OCI-LY1 (cell line): Measurements from ENCODE around the gene SMIM14.
A peak's percentile ranks its signal among the peaks of the same experiment; 100 is the strongest.
"Not testable (repeated sequence)": the region's sequence is repeated elsewhere in the genome, so short reads cannot be mapped to it uniquely, and the experiment has no call there.

ENCODE experiments used
- H2AFZ ChIP-seq: fragments of 200-600 bp; sonication (generic), shearing (Covaris generic); 2 replicates; pipeline ENCODE4 v1.6.0; 2014; ENCODE audit warnings: antibody characterized with exemption, mild to moderate bottlenecking, low read length
- H3F3A ChIP-seq: fragments of 200-600 bp; sonication (generic), shearing (Covaris generic); 2 replicates; pipeline ENCODE4 v1.6.0; 2014; ENCODE audit warnings: mild to moderate bottlenecking, antibody characterized with exemption, low read length, moderate library complexity; ENCODE audit not compliant: insufficient read depth
- H3K27ac ChIP-seq: fragments of 200-600 bp; sonication (generic); 2 replicates; pipeline ENCODE4 v1.5.1; 2014; ENCODE audit warnings: low read length, mixed run types, mild to moderate bottlenecking, low read depth; ENCODE audit not compliant: poor library complexity, severe bottlenecking
- H3K27me3 ChIP-seq: fragments of 200-600 bp; sonication (generic); 2 replicates; pipeline ENCODE4 v1.6.0; 2014; ENCODE audit warnings: antibody characterized with exemption, mild to moderate bottlenecking, low read length, moderate library complexity; ENCODE audit not compliant: insufficient read depth
- H3K36me3 ChIP-seq: fragments of 200-600 bp; sonication (generic); 2 replicates; pipeline ENCODE4 v1.6.1; 2014; ENCODE audit warnings: mild to moderate bottlenecking, antibody characterized with exemption, low read length, moderate library complexity, mixed read lengths; ENCODE audit not compliant: insufficient read depth
- H3K4me1 ChIP-seq: fragments of 200-600 bp; sonication (generic); 2 replicates; pipeline ENCODE4 v1.5.1; 2014; ENCODE audit warnings: mild to moderate bottlenecking, low read length, moderate library complexity; ENCODE audit not compliant: insufficient read depth, severe bottlenecking
- H3K4me2 ChIP-seq: fragments of 200-600 bp; sonication (generic), shearing (Covaris generic); 2 replicates; pipeline ENCODE4 v1.6.1; 2014; ENCODE audit warnings: low read length
- H3K4me3 ChIP-seq: fragments of 200-600 bp; sonication (generic); 2 replicates; pipeline ENCODE4 v1.5.1; 2014; ENCODE audit warnings: low read length, low read depth, mild to moderate bottlenecking, mixed read lengths; ENCODE audit not compliant: poor library complexity, severe bottlenecking
- H3K79me2 ChIP-seq: fragments of 200-600 bp; shearing (Covaris generic); 2 replicates; pipeline ENCODE4 v1.6.1; 2016; ENCODE audit warnings: mixed run types, low read length, mixed read lengths; ENCODE audit not compliant: insufficient read depth
- H3K9ac ChIP-seq: fragments of 200-600 bp; sonication (generic), shearing (Covaris generic); 2 replicates; pipeline ENCODE4 v1.6.1; 2014; ENCODE audit warnings: mild to moderate bottlenecking, low read length, mixed read lengths
- H3K9me2 ChIP-seq: fragments of 200-600 bp; sonication (generic), shearing (Covaris generic); 2 replicates; pipeline ENCODE4 v1.6.1; 2014; ENCODE audit warnings: low read depth, mild to moderate bottlenecking, low read length, mixed read lengths
- H3K9me3 ChIP-seq: fragments of 200-600 bp; shearing (Covaris generic); 2 replicates; pipeline ENCODE4 v1.6.1; 2014; ENCODE audit warnings: low read length, mixed read lengths
- H4K20me1 ChIP-seq: fragments of 200-600 bp; sonication (generic), shearing (Covaris generic); 2 replicates; pipeline ENCODE4 v1.6.0; 2016; ENCODE audit warnings: mild to moderate bottlenecking, low read length; ENCODE audit not compliant: insufficient read depth
- CTCF ChIP-seq: fragments of 200-600 bp; sonication (generic), shearing (Covaris generic); IDR thresholded peaks from 2 replicates; pipeline ENCODE4 v1.5.1; 2017; ENCODE audit warnings: mild to moderate bottlenecking, antibody characterized with exemption, low read length, moderate library complexity, mixed read lengths
- EZH2 ChIP-seq: fragments of 200-600 bp; sonication (generic), shearing (Covaris generic); IDR thresholded peaks from 2 replicates; pipeline ENCODE4 v1.8.0; 2017; ENCODE audit warnings: borderline replicate concordance, mixed run types, mild to moderate bottlenecking, antibody characterized with exemption, low read length, moderate library complexity, mixed read lengths

SMIM14 gene

GRCh38 chr4:39617534-39617933 is 21.1 kb downstream of the SMIM14 start:
- Histone ChIP-seq H3K9me2 (no peaks in the 10 kb centered on the region), H3K36me3 (no peaks in the 10 kb centered on the region), H3K27ac (peak overlapping the region; percentile 59), H3K4me2 (no peak overlapping the region), H3K79me2 (no peaks in the 10 kb centered on the region; the same call in 1 of the 2 replicates), H2AFZ (no peak overlapping the region), H3K4me1 (peaks cover 55% of the 10 kb centered on the region), H3F3A (0 out of 2 replicates have a peak, but pooled peaks cover 2% of the 10 kb centered on the region), H3K27me3 (no peaks in the 10 kb centered on the region), H3K4me3 (no peak overlapping the region), H4K20me1 (no peaks in the 10 kb centered on the region), H3K9me3 (no peaks in the 10 kb centered on the region), H3K9ac (no peak overlapping the region)
- no peak for TF ChIP-seq CTCF
- TF ChIP-seq EZH2 = no peak

GRCh38 chr4:39616651-39617050 is 22.0 kb downstream of the SMIM14 start:
- Histone ChIP-seq H3K4me2 (no peak overlapping the region), H3K27ac (no peak overlapping the region)

GRCh38 chr4:39616112-39616511 is 22.6 kb downstream of the SMIM14 start:
- H3K4me1 ChIP-seq = peaks cover 50% of the 10 kb centered on the region
- H3K27me3 ChIP-seq, H3K36me3 ChIP-seq, H3K9me3 ChIP-seq, H3K4me3 ChIP-seq, H4K20me1 ChIP-seq, H3K9ac ChIP-seq, H3F3A ChIP-seq, H3K9me2 ChIP-seq, H3K4me2 ChIP-seq, H2AFZ ChIP-seq, H3K79me2 ChIP-seq, H3K27ac ChIP-seq: not testable (repeated sequence)

More at GRCh38 chr4:39616651-39617050, 22.0 kb downstream of the SMIM14 start:
- H3K27me3 ChIP-seq = no peaks in the 10 kb centered on the region
- H3K9me2 ChIP-seq = no peaks in the 10 kb centered on the region
- TF ChIP-seq CTCF (no peak), EZH2 (no peak)
- 0 out of 2 replicates have a peak, but pooled peaks cover 3% of the 10 kb centered on the region for H3K36me3 ChIP-seq
- no peaks in the 10 kb centered on the region for H3K9me3 ChIP-seq
- H3F3A ChIP-seq = 0 out of 2 replicates have a peak, but pooled peaks cover 2% of the 10 kb centered on the region
- no peak overlapping the region for H3K4me3 ChIP-seq
- H3K79me2 ChIP-seq = no peaks in the 10 kb centered on the region; the same call in 1 of the 2 replicates
- peaks cover 56% of the 10 kb centered on the region for H3K4me1 ChIP-seq
- H4K20me1 ChIP-seq = no peaks in the 10 kb centered on the region
- H3K9ac ChIP-seq = no peak overlapping the region
- H2AFZ ChIP-seq = no peak overlapping the region

- H3K9me3 ChIP-seq = no peaks in the 10 kb centered on the region
- H3K36me3 ChIP-seq = 0 out of 2 replicates have a peak, but pooled peaks cover 7% of the 10 kb centered on the region
- TF ChIP-seq EZH2 = no peak
- TF ChIP-seq CTCF = no peak
- peaks cover 52% of the 10 kb centered on the region for H3K4me1 ChIP-seq
- no peak overlapping the region for H3K4me2 ChIP-seq
- 0 out of 2 replicates have a peak, but pooled peaks cover 2% of the 10 kb centered on the region for H3F3A ChIP-seq
- H4K20me1 ChIP-seq = no peaks in the 10 kb centered on the region
- no peaks in the 10 kb centered on the region for H3K79me2 ChIP-seq
- H3K27me3 ChIP-seq = no peaks in the 10 kb centered on the region
- no peak overlapping the region for H3K4me3 ChIP-seq
- no peak overlapping the region for H2AFZ ChIP-seq
- no peaks in the 10 kb centered on the region for H3K9me2 ChIP-seq
- no peak overlapping the region for H3K9ac ChIP-seq
- peak overlapping the region; percentile 73 for H3K27ac ChIP-seq
Measured at GRCh38 chr4:39614487-39615162, 24.0 kb downstream of the SMIM14 start.
